T-cell (primary cell): ENCODE results near the gene FGGY. TPM values are rescaled to one million over a fixed set of nuclear protein-coding genes. Genes with fewer than 3 reads are reported as not detected.

ENCODE experiments used
- ATAC-seq, 4 experiments: fragments of 200-7000 bp in 3 of 4; fragments of 150-1000 bp in 1 of 4; cut with Tn5 transposase; replicated peaks in 1 of 4; 1 replicate in 3 of 4; 2 replicates in 1 of 4; pipeline ENCODE4 v1.10.0; 2021; ENCODE audit warnings: moderate library complexity in 3 of 4, mild to moderate bottlenecking in 2 of 4, moderate number of reproducible peaks in 1 of 4
- CTCF ChIA-PET, 2 donors: fragments of 300-600 bp; sonication (Branson Sonifier 250); formaldehyde crosslinking; loops; one replicate each; lab custom pipeline; 2022; ENCODE audit warnings: antibody characterized with exemption in 2 of 2; lab: Charles Lee
- POLR2A ChIA-PET, 2 donors: fragments of 300-600 bp; sonication (Branson Sonifier 250); formaldehyde crosslinking; loops; one replicate each; lab custom pipeline; 2022; ENCODE audit warnings: antibody characterized with exemption in 2 of 2; lab: Charles Lee
- DNase-seq, 35 experiments: peaks; one replicate each; pipeline versions ENCODE4 v3.0.0 to v3.0.0-alpha.2; 2013 to 2023
- H3K27ac ChIP-seq: one replicate; pipeline ENCODE4 v1.5.1; 2013; ENCODE audit warnings: low read length
- H3K27me3 ChIP-seq, 2 experiments: replicated peaks in 1 of 2; 1 replicate in 1 of 2; 2 replicates in 1 of 2; pipeline versions ENCODE4 v1.6.1 to v1.7.0; 2013; ENCODE audit warnings: low read length in 1 of 2, mixed read lengths in 1 of 2; ENCODE audit not compliant: control insufficient read depth in 2 of 2, insufficient read depth in 2 of 2; ENCODE audit errors: extremely low read depth in 1 of 2
- H3K36me3 ChIP-seq, 2 donors: 1 replicate in 1 of 2; 2 replicates in 1 of 2; pipeline versions ENCODE4 v1.6.1 to v1.7.0; 2013; ENCODE audit warnings: low read length in 1 of 2; ENCODE audit not compliant: control insufficient read depth in 2 of 2, insufficient read depth in 1 of 2; ENCODE audit errors: extremely low read depth in 1 of 2
- H3K4me1 ChIP-seq, 2 experiments: 1 replicate in 1 of 2; 2 replicates in 1 of 2; pipeline versions ENCODE4 v1.6.1 to v1.7.0; 2013; ENCODE audit warnings: low read length in 2 of 2, mixed read lengths in 1 of 2; ENCODE audit not compliant: insufficient read depth in 2 of 2, control insufficient read depth in 1 of 2; ENCODE audit errors: extremely low read depth in 1 of 2
- H3K4me3 ChIP-seq, 2 donors: 1 replicate in 1 of 2; 2 replicates in 1 of 2; pipeline versions ENCODE4 v1.5.1 to v1.7.0; 2013; ENCODE audit warnings: mild to moderate bottlenecking in 2 of 2, low read length in 1 of 2, moderate library complexity in 1 of 2; ENCODE audit not compliant: control insufficient read depth in 1 of 2; ENCODE audit errors: extremely low read depth in 1 of 2
- H3K9me3 ChIP-seq: 2 replicates; pipeline ENCODE4 v1.7.0; 2013
- H3K27ac Mint-ChIP-seq, 2 donors: one replicate each; pipeline ENCODE4 v1.8.0; 2020 to 2021; ENCODE audit warnings: mild to moderate bottlenecking in 2 of 2, mixed read lengths in 2 of 2
- H3K27me3 Mint-ChIP-seq, 2 donors: one replicate each; pipeline ENCODE4 v1.8.0; 2021 to 2022; ENCODE audit warnings: mixed read lengths in 2 of 2
- H3K36me3 Mint-ChIP-seq: one replicate; pipeline ENCODE4 v1.8.0; 2021; ENCODE audit warnings: mixed read lengths
- H3K4me1 Mint-ChIP-seq, 3 donors: one replicate each; pipeline ENCODE4 v1.8.0; 2020 to 2022; ENCODE audit warnings: mixed read lengths in 3 of 3, mild to moderate bottlenecking in 1 of 3
- H3K4me3 Mint-ChIP-seq, 3 donors: one replicate each; pipeline ENCODE4 v1.8.0; 2020 to 2022; ENCODE audit warnings: mild to moderate bottlenecking in 3 of 3, mixed read lengths in 3 of 3, moderate library complexity in 3 of 3
- H3K9me3 Mint-ChIP-seq, 3 donors: one replicate each; pipeline ENCODE4 v1.8.0; 2020 to 2022; ENCODE audit warnings: mixed read lengths in 3 of 3
- WGBS: methylation state at CpG from one replicate; pipeline ENCODE4 v1.1.5; 2013; ENCODE audit warnings: missing lambda C conversion rate; ENCODE audit not compliant: insufficient coverage; 5-methylcytosine and 5-hydroxymethylcytosine counted together
- total RNA-seq, 35 experiments: library from RNA in 6 of 35; stranded (reverse) in 6 of 35; fragments of 120-200 nt in 1 of 35; gene quantifications; one replicate each; pipeline versions ENCODE4 v1.2.1 to v1.2.4 and lab custom pipeline; 2013 to 2026

Gene FGGY
- total RNA-seq, 5 donors from 2014 or later (not counting 1 experiment from before 2014, with no cell fraction given), result 7.8 to 21.7 (median 12.6) TPM

- no peaks in the 10 kb centered on the region for H3K4me1 Mint-ChIP-seq
- no peaks in the 10 kb centered on the region for H3K9me3 Mint-ChIP-seq
- POLR2A ChIA-PET, result no interaction called here
- H3K4me3 ChIP-seq, result no peak overlapping the region
- peaks cover 4 to 12% of the 10 kb centered on the region in 2 donors for H3K27me3 Mint-ChIP-seq
- CTCF ChIA-PET, result no interaction called here
- no peaks in the 10 kb centered on the region for H3K36me3 ChIP-seq
- H3K27me3 ChIP-seq, result no peaks in the 10 kb centered on the region
- WGBS, result no CpG with 5 or more reads among the region's 1 CpG
- no peaks in the 10 kb centered on the region for H3K9me3 ChIP-seq
- no peak overlapping the region for H3K4me3 Mint-ChIP-seq
- no peak overlapping the region for H3K27ac Mint-ChIP-seq
- H3K36me3 Mint-ChIP-seq, result no peaks in the 10 kb centered on the region
- H3K27ac ChIP-seq, result no peak overlapping the region
- ATAC-seq (no peak), DNase-seq (no peak)
- no peaks in the 10 kb centered on the region for H3K4me1 ChIP-seq
Observed at GRCh38 chr1:59282951-59283350, 13.9 kb upstream of the FGGY start.

GRCh38 chr1:59285691-59286090 lies 11.2 kb upstream of the FGGY start:
- Mint-ChIP-seq H3K4me1 (peaks cover 0 to 2% (median 0%) of the 10 kb centered on the region in 3 donors), H3K36me3 (no peaks in the 10 kb centered on the region), H3K4me3 (no peak overlapping the region), H3K9me3 (no peaks in the 10 kb centered on the region), H3K27me3 (peaks cover 4 to 12% of the 10 kb centered on the region in 2 donors), H3K27ac (no peak overlapping the region)
- ChIA-PET CTCF (interaction anchor here in 1 of 2 donors (0.6 to 0.7 kb wide), 2 partner anchors 300 to 565 kb away, joined by 5 read pairs; no protein-coding TSS in a partner anchor), POLR2A (no interaction called here)
- 67% methylated on average over 1 of the region's 4 CpGs for WGBS
- no peak overlapping the region for H3K27ac ChIP-seq
- no peaks in the 10 kb centered on the region for H3K9me3 ChIP-seq
- H3K27me3 ChIP-seq, result no peaks in the 10 kb centered on the region
- H3K4me3 ChIP-seq, result no peak overlapping the region
- no peak for ATAC-seq
- H3K4me1 ChIP-seq, result no peaks in the 10 kb centered on the region
- DNase-seq, result no peak
- no peaks in the 10 kb centered on the region for H3K36me3 ChIP-seq

- H3K4me1 Mint-ChIP-seq, result peaks cover 4 to 9% (median 6%) of the 10 kb centered on the region in 3 donors
- H3K27me3 Mint-ChIP-seq, result peaks cover 0 to 8% of the 10 kb centered on the region in 2 donors
- CTCF ChIA-PET, result no interaction called here
- ATAC-seq, result no peak
- Histone ChIP-seq H3K27ac (no peak overlapping the region), H3K4me1 (peaks cover 2% of the 10 kb centered on the region in 2 experiments), H3K9me3 (no peaks in the 10 kb centered on the region), H3K27me3 (no peaks in the 10 kb centered on the region), H3K36me3 (no peaks in the 10 kb centered on the region), H3K4me3 (no peak overlapping the region)
- DNase-seq, result no peak
- H3K9me3 Mint-ChIP-seq, result no peaks in the 10 kb centered on the region
- H3K36me3 Mint-ChIP-seq, result no peaks in the 10 kb centered on the region
- POLR2A ChIA-PET, result no interaction called here
- no peak overlapping the region for H3K4me3 Mint-ChIP-seq
- WGBS, result no CpG with 5 or more reads among the region's 3 CpGs
- no peak overlapping the region for H3K27ac Mint-ChIP-seq
Observed at GRCh38 chr1:59288046-59288445, 8.8 kb upstream of the FGGY start.

GRCh38 chr1:59289570-59289969 lies 7.3 kb upstream of the FGGY start:
- 100% methylated on average over 2 of the region's 2 CpGs for WGBS
- ChIA-PET POLR2A (no interaction called here), CTCF (no interaction called here)
- Mint-ChIP-seq H3K4me1 (peaks cover 10 to 15% (median 12%) of the 10 kb centered on the region in 3 donors), H3K27ac (no peak overlapping the region), H3K9me3 (no peaks in the 10 kb centered on the region), H3K4me3 (no peak overlapping the region), H3K36me3 (no peaks in the 10 kb centered on the region), H3K27me3 (peaks cover 0 to 1% of the 10 kb centered on the region in 2 donors)
- Histone ChIP-seq H3K4me3 (no peak overlapping the region), H3K27me3 (no peaks in the 10 kb centered on the region), H3K27ac (no peak overlapping the region), H3K4me1 (peaks cover 2 to 12% of the 10 kb centered on the region in 2 experiments), H3K36me3 (no peaks in the 10 kb centered on the region), H3K9me3 (no peaks in the 10 kb centered on the region)
- DNase-seq (no peak), ATAC-seq (no peak)

GRCh38 chr1:59290193-59290949 lies 6.5 kb upstream of the FGGY start:
- Histone ChIP-seq H3K4me1 (peaks cover 2 to 12% of the 10 kb centered on the region in 2 experiments), H3K4me3 (no peak overlapping the region), H3K27ac (no peak overlapping the region), H3K9me3 (no peaks in the 10 kb centered on the region), H3K27me3 (no peaks in the 10 kb centered on the region), H3K36me3 (no peaks in the 10 kb centered on the region)
- DNase-seq (peak in 2 of 35 experiments; percentile 2 to 19), ATAC-seq (peak in 1 of 4 experiments; percentile 40)
- Mint-ChIP-seq H3K27ac (no peak overlapping the region), H3K36me3 (no peaks in the 10 kb centered on the region), H3K27me3 (no peaks in the 10 kb centered on the region), H3K4me1 (peaks cover 12 to 15% (median 13%) of the 10 kb centered on the region in 3 donors), H3K4me3 (no peak overlapping the region), H3K9me3 (no peaks in the 10 kb centered on the region)
- ChIA-PET CTCF (no interaction called here), POLR2A (no interaction called here)
- 53% methylated on average over 3 of the region's 9 CpGs for WGBS

DNA sequence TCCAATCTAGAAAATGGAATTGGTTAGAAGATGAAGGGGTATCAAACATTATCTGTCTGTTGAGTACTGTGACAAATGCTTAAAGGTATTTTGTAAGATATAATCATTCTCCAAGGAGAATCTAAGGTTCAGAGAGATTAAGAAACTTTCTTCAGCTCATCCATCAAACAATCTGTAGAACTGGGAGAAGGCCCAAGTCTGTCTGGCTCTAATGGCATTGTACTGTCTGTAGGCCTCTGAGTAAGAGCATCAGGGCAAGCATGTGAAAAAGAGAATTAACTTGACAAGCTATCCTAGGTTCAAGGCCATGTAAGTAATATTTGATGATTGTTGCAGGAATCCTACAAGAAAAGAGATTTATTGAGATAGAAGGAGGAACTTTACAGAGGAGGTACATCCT lies 5.3 kb upstream of the FGGY start:
- ChIA-PET CTCF (no interaction called here), POLR2A (no interaction called here)
- Mint-ChIP-seq H3K36me3 (no peaks in the 10 kb centered on the region), H3K27me3 (no peaks in the 10 kb centered on the region), H3K4me1 (peaks cover 12 to 22% (median 19%) of the 10 kb centered on the region in 3 donors), H3K9me3 (no peaks in the 10 kb centered on the region), H3K4me3 (no peak overlapping the region), H3K27ac (no peak overlapping the region)
- Histone ChIP-seq H3K27ac (no peak overlapping the region), H3K4me3 (no peak overlapping the region), H3K4me1 (peaks cover 2 to 21% of the 10 kb centered on the region in 2 experiments), H3K9me3 (no peaks in the 10 kb centered on the region), H3K36me3 (no peaks in the 10 kb centered on the region), H3K27me3 (no peaks in the 10 kb centered on the region)
- no peak for ATAC-seq
- DNase-seq, result no peak
